Parathyroid adenoma (tissue), 2 donors: ENCODE results near the gene ALPP.
"Not testable (repeated sequence)": the region's sequence is repeated elsewhere in the genome, so short reads cannot be mapped to it uniquely, and the experiment has no call there.

Source experiments
- H2AFZ ChIP-seq: fragments of 300-600 bp; sonication (generic); one replicate; pipeline ENCODE4 v1.7.0; 2017; ENCODE audit warnings: antibody characterized with exemption, mild to moderate bottlenecking
- H3K27ac ChIP-seq: fragments of 300-600 bp; sonication (generic); one replicate; pipeline ENCODE4 v1.7.0; 2017
- H3K27me3 ChIP-seq: fragments of 300-600 bp; sonication (generic); one replicate; pipeline ENCODE4 v1.7.0; 2017; ENCODE audit warnings: low read length; ENCODE audit not compliant: control insufficient read depth, insufficient read depth
- H3K36me3 ChIP-seq: fragments of 300-600 bp; sonication (generic); one replicate; pipeline ENCODE4 v1.7.0; 2017; ENCODE audit warnings: low read length; ENCODE audit not compliant: control insufficient read depth, insufficient read depth
- H3K4me1 ChIP-seq: fragments of 300-600 bp; sonication (generic); one replicate; pipeline ENCODE4 v1.7.0; 2017; ENCODE audit warnings: control low read depth
- H3K4me2 ChIP-seq: fragments of 300-600 bp; sonication (generic); one replicate; pipeline ENCODE4 v1.7.0; 2017; ENCODE audit warnings: low read length
- H3K4me3 ChIP-seq: fragments of 300-600 bp; sonication (generic); one replicate; pipeline ENCODE4 v1.7.0; 2017; ENCODE audit warnings: low read depth, low read length
- H3K79me2 ChIP-seq: fragments of 300-600 bp; sonication (generic); one replicate; pipeline ENCODE4 v1.7.0; 2017; ENCODE audit warnings: control low read depth
- H3K9ac ChIP-seq: fragments of 300-600 bp; sonication (generic); one replicate; pipeline ENCODE4 v1.7.0; 2017; ENCODE audit warnings: mild to moderate bottlenecking
- H3K9me3 ChIP-seq: fragments of 300-600 bp; sonication (generic); one replicate; pipeline ENCODE4 v1.7.0; 2017; ENCODE audit warnings: low read length; ENCODE audit not compliant: control insufficient read depth
- CTCF ChIP-seq: fragments of 300-600 bp; sonication (generic); IDR thresholded peaks from one replicate; pipeline ENCODE4 v1.7.0; 2017; ENCODE audit warnings: antibody characterized with exemption, mild to moderate bottlenecking
- donor health status: primary hyperparathyroidism.

The ALPP gene

DNA sequence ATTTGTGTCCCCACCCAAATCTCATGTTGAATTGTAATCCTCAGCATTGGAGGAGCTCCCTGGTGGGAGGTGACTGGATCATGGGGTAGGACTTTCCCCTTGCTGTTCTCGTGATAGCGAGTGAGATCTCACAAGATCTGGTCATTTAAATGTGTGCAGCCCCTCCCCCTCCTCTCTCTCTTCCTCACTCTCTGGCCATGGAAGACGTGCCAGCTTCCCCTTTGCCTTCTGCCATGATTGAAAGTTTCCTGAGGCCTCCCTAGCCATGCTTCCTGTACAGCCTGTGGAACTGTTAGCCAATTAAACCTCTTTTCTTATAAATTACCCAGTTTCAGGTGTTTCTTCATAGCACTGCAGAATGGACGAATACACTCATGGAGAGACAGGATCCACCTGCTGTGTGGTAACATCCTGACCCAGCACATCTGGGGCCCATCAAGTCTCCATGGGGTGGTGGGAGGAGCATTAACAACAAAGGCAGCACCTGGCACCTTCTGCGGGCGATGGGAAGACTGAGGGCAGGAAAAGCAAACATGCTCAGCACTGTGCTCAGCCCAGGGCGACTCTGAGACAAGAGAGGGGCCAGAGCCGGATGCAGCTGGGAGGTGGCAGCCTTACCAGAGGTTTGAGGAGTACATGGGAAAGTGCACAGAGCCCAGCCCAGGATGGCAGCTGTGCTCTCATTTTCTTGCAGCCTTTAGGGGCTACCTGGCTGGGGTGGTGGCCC lies 16.2 kb upstream of the ALPP start:
- H3K4me1 ChIP-seq: no peaks in the 10 kb centered on the region
- H3K36me3 ChIP-seq: no peaks in the 10 kb centered on the region
- no peak for TF ChIP-seq CTCF
- H3K4me3 ChIP-seq: no peak overlapping the region
- no peaks in the 10 kb centered on the region for H3K27me3 ChIP-seq
- H3K27ac ChIP-seq: no peak overlapping the region
- H2AFZ ChIP-seq: no peak overlapping the region
- H3K79me2 ChIP-seq: no peaks in the 10 kb centered on the region
- H3K4me2 ChIP-seq: no peak overlapping the region
- no peak overlapping the region for H3K9ac ChIP-seq
- H3K9me3 ChIP-seq: no peaks in the 10 kb centered on the region

DNA sequence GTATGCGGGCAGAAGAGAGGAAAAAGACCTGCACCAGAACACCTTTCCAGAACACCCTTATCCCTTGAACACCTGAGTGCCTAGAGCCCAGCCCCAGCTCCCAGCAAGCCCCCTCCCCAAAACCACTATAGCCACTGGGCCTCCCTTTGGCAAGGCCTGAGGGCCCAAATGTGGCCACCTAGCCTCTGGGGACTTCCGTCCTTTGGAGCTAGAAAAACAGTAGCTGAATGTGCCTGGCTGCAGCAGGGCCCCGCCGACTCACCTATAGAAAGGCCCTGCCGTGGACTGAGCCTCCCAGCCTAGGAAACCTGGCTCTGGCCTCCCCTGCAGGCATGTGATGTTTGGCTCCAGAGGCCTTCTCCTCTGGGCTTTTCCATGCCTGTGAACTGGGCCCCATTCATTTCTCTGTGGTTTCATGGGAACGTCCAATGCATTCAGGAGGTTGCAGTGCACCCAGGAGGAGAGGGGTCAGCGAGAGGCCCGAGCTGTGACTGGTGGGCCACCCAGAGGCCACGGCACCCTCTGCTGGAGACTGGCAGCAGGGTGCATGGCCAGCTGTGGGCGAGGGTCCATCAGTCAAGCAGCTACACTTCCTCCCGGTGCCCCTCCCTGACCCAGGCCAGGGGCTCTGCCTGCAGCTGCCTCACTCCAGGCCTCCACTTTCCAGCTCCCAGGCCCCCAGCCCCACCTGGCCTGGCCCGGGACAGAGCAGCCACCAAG lies 15.3 kb upstream of the ALPP start:
- H3K4me3 ChIP-seq, H3K36me3 ChIP-seq, H3K27ac ChIP-seq, H3K4me2 ChIP-seq, H3K9ac ChIP-seq, H3K9me3 ChIP-seq, H3K4me1 ChIP-seq, H2AFZ ChIP-seq, H3K79me2 ChIP-seq, H3K27me3 ChIP-seq: not testable (repeated sequence)

- no peaks in the 10 kb centered on the region for H3K27me3 ChIP-seq
- H3K9ac ChIP-seq: no peak overlapping the region
- no peaks in the 10 kb centered on the region for H3K9me3 ChIP-seq
- H3K36me3 ChIP-seq: no peaks in the 10 kb centered on the region
- no peaks in the 10 kb centered on the region for H3K4me1 ChIP-seq
- H3K4me2 ChIP-seq: no peak overlapping the region
- no peaks in the 10 kb centered on the region for H3K79me2 ChIP-seq
- no peak overlapping the region for H2AFZ ChIP-seq
- TF ChIP-seq CTCF: no peak
- H3K4me3 ChIP-seq: no peak overlapping the region
- H3K27ac ChIP-seq: no peak overlapping the region
Observed at GRCh38 chr2:232363784-232364615, 14.6 kb upstream of the ALPP start.

DNA sequence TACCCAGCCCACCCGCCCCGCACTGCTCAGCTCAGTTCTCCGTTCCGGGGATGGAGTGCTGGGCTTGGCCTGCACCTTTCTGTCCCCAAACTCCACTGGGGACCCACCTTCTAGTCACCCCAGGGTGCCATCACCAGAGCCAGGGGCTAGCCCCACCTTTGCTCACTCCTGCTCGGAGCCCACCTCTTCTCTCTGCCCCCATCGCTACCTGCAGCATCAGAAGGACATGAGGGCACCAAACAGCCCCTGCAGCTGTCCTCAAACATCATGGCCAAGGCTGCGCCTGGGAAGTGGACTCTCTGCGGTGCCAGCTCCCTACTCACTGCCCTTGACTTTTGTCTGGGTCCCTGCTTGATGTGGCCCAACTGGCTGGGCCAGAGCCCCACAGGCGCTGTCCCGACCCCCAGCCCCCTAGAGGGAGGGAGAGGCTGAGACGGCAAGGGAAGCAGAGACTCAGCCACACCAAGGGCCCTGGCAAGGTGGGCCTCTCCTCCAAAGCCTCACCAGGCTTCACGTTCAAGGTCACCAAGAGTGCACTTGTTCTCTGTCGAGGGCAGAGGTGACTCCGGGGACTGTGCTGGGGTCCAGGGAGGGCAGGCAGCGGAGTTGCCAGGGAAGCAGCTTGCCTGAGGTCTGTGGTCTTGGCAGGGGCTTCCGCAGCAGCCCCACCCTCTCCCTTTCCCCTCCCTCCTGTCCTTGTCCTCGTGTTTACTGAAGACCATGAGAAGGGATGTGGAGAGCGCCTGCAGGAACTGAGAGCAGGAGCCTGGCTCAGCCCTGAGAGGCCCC lies 13.6 kb upstream of the ALPP start:
- not testable (repeated sequence) for H3K4me2 ChIP-seq, H3K27ac ChIP-seq, H3K79me2 ChIP-seq, H3K4me1 ChIP-seq, H2AFZ ChIP-seq, H3K4me3 ChIP-seq, H3K9ac ChIP-seq, H3K36me3 ChIP-seq, H3K27me3 ChIP-seq, H3K9me3 ChIP-seq

GRCh38 chr2:232365621-232366321 lies 12.8 kb upstream of the ALPP start:
- H3K79me2 ChIP-seq: no peaks in the 10 kb centered on the region
- H3K4me2 ChIP-seq: no peak overlapping the region
- no peak overlapping the region for H3K4me3 ChIP-seq
- no peaks in the 10 kb centered on the region for H3K4me1 ChIP-seq
- no peaks in the 10 kb centered on the region for H3K36me3 ChIP-seq
- H3K27me3 ChIP-seq: no peaks in the 10 kb centered on the region
- H3K9me3 ChIP-seq: no peaks in the 10 kb centered on the region
- H3K27ac ChIP-seq: no peak overlapping the region
- H2AFZ ChIP-seq: no peak overlapping the region
- H3K9ac ChIP-seq: no peak overlapping the region
- peak; percentile 20 for TF ChIP-seq CTCF

DNA sequence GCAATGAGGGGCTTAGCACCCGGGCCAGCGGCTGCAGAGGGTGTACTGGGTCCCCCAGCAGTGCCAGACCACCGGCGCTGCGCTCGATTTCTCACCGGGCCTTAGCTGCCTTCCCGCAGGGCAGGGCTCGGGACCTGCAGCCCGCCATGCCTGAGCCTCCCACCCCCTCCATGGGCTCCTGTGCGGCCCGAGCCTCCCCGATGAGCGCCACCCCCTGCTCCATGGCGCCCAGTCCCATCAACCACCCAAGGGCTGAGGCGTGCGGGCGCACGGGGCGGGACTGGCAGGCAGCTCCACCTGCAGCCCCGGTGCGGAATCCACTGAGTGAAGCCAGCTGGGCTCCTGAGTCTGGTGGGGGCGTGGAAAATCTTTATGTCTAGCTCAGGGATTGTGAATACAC lies 12.1 kb upstream of the ALPP start:
- H3K9ac ChIP-seq, H3K79me2 ChIP-seq, H3K27ac ChIP-seq, H3K4me3 ChIP-seq, H3K4me2 ChIP-seq, H2AFZ ChIP-seq, H3K4me1 ChIP-seq, H3K9me3 ChIP-seq, H3K36me3 ChIP-seq, H3K27me3 ChIP-seq: not testable (repeated sequence)
